H1 (cell line): Measurements from ENCODE around the gene RCSD1. TPM values are rescaled to one million over a fixed set of nuclear protein-coding genes. Genes with fewer than 3 reads are reported as not detected.

Experiments
- BRCA1 ChIP-seq: IDR thresholded peaks from 2 replicates; pipeline ENCODE4 v1.6.1; 2012; ENCODE audit warnings: low read depth, low read length, improper control_type of control experiment
- MAFK ChIP-seq: IDR thresholded peaks from 2 replicates; pipeline ENCODE4 v1.6.1; 2012; ENCODE audit warnings: low read depth, mild to moderate bottlenecking, improper control_type of control experiment, low read length
- polyA plus RNA-seq, 7 experiments: library from polyadenylated mRNA; depleted of rRNA in 3 of 7; stranded (reverse) in 5 of 7; unstranded in 2 of 7; fragments of >200 nt in 5 of 7; fragments of 200-250 nt in 2 of 7; gene quantifications; 1 replicate in 5 of 7; 2 replicates in 1 of 7; 4 replicates in 1 of 7; pipeline versions ENCODE4 v1.2.1 to v1.2.3, GENCODE V29; 2011 to 2013; ENCODE audit warnings: missing spikeins in 2 of 7, mixed read lengths in 2 of 7
- total RNA-seq: library from RNA; stranded (reverse); fragmentation: NEBNext Ultra II Directional; extraction: Animal tissue kit (Norgen Biotek cat#: 25700); gene quantifications from 2 replicates; pipeline ENCODE4 v1.2.1, GENCODE V29; 2021
- TF ChIP-seq, protein P1 (sequence below): fragments of 300-600 bp; sonication (generic); IDR thresholded peaks from 2 replicates; pipeline ENCODE4 v1.7.1; 2012; ENCODE audit warnings: low read length, moderate library complexity, mild to moderate bottlenecking, inconsistent platforms; ENCODE audit not compliant: insufficient replicate concordance

RCSD1 gene
- total and polyA plus RNA-seq, 2 of the 8 experiments (the other 6 are each of a cell fraction or from before 2014, with no cell fraction given) = 0.47 to 0.69 TPM

DNA sequence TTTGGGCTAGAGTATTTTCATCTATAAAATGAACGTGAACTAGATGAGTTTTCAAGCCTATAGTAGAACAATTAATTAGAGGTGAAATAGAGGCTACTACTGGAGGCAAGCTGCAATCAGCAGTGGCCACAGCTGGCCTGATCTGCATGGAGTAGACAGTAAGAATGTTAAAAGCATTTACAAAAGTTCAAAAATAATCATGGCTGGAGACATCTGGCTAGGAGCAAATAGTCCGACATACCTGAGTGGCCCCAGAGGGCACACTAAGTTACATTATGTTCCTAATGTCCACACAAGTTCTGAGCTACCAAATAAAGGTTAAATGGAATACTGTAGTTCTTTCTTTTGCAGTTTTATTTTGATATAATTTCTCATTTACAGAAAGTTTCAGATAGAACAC is 119.7 kb downstream of the RCSD1 start (continued):
- TF ChIP-seq, protein P1, sequence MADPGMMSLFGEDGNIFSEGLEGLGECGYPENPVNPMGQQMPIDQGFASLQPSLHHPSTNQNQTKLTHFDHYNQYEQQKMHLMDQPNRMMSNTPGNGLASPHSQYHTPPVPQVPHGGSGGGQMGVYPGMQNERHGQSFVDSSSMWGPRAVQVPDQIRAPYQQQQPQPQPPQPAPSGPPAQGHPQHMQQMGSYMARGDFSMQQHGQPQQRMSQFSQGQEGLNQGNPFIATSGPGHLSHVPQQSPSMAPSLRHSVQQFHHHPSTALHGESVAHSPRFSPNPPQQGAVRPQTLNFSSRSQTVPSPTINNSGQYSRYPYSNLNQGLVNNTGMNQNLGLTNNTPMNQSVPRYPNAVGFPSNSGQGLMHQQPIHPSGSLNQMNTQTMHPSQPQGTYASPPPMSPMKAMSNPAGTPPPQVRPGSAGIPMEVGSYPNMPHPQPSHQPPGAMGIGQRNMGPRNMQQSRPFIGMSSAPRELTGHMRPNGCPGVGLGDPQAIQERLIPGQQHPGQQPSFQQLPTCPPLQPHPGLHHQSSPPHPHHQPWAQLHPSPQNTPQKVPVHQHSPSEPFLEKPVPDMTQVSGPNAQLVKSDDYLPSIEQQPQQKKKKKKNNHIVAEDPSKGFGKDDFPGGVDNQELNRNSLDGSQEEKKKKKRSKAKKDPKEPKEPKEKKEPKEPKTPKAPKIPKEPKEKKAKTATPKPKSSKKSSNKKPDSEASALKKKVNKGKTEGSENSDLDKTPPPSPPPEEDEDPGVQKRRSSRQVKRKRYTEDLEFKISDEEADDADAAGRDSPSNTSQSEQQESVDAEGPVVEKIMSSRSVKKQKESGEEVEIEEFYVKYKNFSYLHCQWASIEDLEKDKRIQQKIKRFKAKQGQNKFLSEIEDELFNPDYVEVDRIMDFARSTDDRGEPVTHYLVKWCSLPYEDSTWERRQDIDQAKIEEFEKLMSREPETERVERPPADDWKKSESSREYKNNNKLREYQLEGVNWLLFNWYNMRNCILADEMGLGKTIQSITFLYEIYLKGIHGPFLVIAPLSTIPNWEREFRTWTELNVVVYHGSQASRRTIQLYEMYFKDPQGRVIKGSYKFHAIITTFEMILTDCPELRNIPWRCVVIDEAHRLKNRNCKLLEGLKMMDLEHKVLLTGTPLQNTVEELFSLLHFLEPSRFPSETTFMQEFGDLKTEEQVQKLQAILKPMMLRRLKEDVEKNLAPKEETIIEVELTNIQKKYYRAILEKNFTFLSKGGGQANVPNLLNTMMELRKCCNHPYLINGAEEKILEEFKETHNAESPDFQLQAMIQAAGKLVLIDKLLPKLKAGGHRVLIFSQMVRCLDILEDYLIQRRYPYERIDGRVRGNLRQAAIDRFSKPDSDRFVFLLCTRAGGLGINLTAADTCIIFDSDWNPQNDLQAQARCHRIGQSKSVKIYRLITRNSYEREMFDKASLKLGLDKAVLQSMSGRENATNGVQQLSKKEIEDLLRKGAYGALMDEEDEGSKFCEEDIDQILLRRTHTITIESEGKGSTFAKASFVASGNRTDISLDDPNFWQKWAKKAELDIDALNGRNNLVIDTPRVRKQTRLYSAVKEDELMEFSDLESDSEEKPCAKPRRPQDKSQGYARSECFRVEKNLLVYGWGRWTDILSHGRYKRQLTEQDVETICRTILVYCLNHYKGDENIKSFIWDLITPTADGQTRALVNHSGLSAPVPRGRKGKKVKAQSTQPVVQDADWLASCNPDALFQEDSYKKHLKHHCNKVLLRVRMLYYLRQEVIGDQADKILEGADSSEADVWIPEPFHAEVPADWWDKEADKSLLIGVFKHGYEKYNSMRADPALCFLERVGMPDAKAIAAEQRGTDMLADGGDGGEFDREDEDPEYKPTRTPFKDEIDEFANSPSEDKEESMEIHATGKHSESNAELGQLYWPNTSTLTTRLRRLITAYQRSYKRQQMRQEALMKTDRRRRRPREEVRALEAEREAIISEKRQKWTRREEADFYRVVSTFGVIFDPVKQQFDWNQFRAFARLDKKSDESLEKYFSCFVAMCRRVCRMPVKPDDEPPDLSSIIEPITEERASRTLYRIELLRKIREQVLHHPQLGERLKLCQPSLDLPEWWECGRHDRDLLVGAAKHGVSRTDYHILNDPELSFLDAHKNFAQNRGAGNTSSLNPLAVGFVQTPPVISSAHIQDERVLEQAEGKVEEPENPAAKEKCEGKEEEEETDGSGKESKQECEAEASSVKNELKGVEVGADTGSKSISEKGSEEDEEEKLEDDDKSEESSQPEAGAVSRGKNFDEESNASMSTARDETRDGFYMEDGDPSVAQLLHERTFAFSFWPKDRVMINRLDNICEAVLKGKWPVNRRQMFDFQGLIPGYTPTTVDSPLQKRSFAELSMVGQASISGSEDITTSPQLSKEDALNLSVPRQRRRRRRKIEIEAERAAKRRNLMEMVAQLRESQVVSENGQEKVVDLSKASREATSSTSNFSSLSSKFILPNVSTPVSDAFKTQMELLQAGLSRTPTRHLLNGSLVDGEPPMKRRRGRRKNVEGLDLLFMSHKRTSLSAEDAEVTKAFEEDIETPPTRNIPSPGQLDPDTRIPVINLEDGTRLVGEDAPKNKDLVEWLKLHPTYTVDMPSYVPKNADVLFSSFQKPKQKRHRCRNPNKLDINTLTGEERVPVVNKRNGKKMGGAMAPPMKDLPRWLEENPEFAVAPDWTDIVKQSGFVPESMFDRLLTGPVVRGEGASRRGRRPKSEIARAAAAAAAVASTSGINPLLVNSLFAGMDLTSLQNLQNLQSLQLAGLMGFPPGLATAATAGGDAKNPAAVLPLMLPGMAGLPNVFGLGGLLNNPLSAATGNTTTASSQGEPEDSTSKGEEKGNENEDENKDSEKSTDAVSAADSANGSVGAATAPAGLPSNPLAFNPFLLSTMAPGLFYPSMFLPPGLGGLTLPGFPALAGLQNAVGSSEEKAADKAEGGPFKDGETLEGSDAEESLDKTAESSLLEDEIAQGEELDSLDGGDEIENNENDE = no peak
- no peak for TF ChIP-seq BRCA1
- TF ChIP-seq MAFK = no peak
